Stimulated activated CD4-positive, alpha-beta T cell treated with anti-CD3 and anti-CD28 coated beads, TNF-alpha, amount 100 ng/mL, for 1 hour (primary cell): Measurements from ENCODE around the gene ATP6V1B1.

Experiments used
- DNase-seq, 3 donors: peaks; one replicate each; pipeline ENCODE4 v3.0.0-alpha.2; 2020; ENCODE audit warnings: low read depth in 3 of 3, low spot score in 1 of 3

ATP6V1B1 gene

GRCh38 chr2:70964596-70965386 is 29.1 kb downstream of the ATP6V1B1 start:
- DNase-seq: peak; percentile 58 to 81 (median 64)

GRCh38 chr2:70965506-70965905 is 29.8 kb downstream of the ATP6V1B1 start:
- DNase-seq: no peak

DNA sequence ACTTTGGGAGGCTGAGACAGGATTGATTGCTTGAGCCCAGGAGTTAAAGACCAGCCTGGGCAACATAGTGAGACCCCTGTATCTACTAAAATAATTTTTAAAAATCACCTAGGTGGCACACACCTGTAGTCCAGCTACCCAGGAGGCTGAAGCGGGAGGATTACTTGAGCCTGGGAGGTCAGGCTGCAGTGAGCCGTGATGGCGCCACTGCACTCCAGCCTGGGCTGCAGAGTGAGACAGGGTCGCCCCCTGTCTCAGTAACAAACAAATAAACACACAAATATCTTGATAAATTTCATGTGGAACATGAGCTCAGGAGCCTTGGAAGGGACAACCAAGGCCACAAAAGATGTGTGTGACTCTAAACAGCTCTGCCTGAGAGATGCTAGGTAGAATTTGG is 31.0 kb downstream of the ATP6V1B1 start:
- no peak for DNase-seq

DNA sequence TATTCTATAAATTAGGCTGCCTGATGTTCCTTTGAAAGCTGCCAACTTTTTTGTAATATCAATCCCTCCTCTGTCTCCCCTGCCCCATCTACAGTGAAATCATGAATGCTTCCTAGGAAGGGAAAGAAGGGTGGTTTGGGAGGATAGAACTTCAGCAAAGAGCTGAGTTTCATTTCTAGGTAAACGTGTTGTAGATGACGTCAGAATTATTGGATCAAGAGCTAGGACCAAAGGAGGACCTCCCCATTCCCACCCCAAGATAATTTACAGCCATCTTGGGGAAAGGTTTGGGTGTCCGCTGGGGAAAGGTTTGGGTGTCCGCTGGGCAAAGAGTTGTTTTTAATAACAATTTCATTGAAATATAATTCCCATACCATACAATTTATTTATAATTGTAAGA is 31.5 kb downstream of the ATP6V1B1 start:
- no peak for DNase-seq

DNA sequence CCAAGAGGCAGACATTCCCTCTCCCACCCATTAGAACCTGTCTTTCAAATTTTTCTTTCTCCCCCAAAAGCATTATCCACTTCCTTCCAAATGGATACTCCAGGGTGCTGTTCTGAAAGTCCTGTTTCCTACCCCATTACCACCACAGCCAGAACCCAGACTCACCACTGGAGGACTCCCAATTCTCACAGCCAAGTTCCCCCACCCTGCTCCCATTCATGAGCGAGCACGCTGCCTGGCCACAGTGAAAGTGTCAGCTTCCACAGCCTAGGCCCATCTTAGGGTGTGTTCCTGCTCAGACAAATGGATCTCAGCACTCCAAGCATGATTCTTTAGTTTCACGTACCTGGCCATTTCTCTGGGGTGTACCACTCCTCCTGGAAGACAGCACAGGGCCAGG is 38.9 kb downstream of the ATP6V1B1 start:
- DNase-seq: no peak

DNA sequence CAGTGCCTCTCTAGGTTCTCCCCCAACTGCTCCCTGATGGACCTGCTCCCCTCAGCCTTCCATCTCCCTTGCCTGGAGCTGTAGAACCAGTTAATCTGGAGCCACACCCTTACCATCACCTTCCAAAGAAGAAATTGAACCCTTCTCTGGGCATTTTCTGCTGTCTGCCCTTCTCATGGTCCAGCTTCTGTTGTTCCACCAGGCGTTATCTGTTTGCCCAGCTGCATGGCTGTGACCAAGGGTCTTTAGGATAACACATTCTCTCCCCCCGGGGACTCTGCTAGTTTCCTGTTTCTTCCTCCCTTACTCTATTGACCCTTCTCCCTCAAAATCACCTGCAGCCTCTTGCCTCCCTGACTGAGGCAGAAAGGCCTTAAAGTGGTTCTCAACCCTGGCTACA is 39.5 kb downstream of the ATP6V1B1 start:
- no peak for DNase-seq

DNA sequence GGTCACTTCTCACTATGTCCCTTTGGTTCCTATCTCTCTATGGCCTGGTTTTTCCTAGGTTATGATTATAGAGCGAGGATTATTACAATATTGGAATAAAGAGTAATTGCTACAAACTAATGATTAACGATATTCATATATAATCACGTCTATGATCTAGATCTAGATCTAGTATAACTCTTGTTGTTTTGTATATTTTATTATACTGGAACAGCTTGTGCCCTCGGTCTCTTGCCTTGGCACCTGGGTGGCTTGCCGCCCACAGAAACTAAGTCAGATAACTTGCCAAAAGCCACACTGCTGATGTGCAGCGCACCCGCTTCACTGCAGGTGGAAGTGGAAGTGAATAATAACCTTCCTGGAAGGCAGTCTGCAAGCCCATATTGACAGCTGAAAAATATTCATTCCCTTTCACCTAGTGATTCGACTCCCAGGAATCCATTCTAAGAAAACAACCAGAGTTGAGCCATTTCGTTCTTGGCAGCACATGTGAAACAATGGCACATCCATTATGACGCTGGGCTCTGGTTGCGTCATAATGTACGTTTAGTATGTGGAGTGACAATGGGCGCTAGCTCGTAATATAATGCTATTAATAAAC is 42.0 kb downstream of the ATP6V1B1 start:
- DNase-seq: no peak

DNA sequence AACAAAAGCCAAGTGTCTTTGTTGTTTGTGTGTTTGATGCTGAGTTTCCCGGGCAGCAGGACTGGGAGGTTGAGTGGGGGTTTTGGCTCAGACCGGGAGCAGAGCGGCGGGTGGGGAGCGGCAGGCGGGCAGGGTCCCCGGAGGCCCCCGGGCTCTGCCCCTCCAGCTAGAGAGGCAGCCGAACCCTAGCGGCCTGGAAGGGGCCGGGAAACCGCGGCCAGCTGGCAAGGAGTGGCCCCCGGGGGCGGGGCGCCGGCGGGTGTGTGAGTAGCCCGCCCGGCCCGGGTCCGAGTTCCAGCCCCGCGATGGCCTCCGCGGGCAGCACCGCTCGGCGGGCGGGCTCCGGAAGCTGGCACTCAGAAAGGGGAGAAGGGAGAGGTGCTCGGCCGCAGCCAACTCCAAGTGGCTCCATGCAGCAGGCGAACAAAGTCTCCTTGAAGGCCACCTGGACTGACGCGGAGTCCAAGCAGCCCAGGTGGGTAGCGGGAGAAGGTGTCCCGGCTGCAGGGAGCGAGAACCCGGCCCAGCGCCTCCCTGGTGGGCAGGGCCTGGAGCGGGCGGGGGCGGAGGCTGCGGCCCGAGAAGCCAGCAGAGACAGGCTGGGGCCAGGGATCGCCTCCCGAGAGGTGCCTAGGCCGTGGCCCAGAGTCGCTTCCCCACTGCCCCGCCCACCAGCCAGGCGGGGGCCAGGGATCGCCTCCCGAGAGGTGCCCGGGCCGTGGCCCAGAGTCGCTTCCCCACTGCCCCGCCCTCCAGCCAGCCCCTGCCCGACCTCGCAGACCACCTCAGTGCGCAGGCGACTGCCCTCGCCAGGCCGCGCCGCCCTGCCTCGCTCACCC is 42.9 kb downstream of the ATP6V1B1 start, which contains the start of gene ANKRD53:
Gene ANKRD53, plus strand, starts transcription at position 290 of the 839 bp plus-strand sequence. Its CDS starts 16 bp downstream, at position 306.
- DNase-seq: no peak

DNA sequence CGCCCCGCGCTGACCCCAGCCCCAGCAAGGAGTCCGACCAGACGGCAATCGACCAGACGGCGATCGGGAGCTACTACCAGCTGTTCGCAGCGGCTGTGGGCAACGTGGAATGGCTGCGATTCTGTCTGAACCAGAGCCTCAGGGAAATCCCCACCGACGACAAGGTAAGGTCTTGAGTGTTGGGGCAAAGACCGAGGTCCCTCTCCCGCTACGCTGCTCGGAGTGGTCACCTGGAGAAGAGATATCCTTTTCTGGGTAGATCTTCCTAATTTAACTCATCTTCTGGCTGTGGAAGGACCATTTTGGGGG is 43.4 kb downstream of the ATP6V1B1 start:
- no peak for DNase-seq

DNA sequence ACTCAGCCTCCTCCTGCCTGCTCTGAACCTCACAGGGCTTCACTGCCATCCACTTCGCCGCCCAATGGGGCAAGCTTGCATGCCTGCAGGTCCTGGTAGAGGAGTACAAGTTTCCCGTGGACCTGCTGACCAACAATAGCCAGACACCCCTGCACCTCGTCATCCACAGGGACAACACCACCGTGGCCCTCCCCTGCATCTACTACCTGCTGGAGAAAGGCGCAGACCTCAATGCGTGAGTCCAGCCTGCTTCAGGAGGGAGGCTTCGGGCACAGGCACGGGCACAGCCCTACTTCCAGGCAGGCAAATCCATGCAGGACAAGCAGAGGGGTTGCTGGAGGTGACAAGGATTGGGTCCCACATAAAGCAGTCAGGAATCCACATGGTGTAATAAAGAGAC is 43.9 kb downstream of the ATP6V1B1 start:
- no peak for DNase-seq

DNA sequence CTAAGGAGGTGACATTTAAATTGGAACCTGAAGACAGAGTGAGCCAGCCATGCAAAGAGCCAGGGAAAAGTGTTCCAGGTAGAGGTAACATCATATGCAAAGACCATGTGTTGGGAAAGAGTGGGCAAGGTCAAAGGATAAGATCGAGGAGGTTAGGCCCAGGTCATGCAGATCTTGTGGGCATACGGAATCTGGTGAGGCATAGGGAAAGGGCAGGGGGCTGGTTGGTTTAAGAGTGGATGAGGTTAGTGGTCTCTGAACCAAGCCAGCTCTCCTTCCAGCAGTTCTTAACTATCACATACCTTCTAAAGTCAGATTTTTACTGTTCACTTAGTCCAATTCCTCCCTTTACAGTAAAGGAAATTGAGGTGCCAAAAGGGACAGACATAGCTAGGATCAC is 45.7 kb downstream of the ATP6V1B1 start:
- no peak for DNase-seq

- no peak for DNase-seq
These were observed 46.4 kb downstream of the ATP6V1B1 start for GRCh38 chr2:70981866-70982810.

DNA sequence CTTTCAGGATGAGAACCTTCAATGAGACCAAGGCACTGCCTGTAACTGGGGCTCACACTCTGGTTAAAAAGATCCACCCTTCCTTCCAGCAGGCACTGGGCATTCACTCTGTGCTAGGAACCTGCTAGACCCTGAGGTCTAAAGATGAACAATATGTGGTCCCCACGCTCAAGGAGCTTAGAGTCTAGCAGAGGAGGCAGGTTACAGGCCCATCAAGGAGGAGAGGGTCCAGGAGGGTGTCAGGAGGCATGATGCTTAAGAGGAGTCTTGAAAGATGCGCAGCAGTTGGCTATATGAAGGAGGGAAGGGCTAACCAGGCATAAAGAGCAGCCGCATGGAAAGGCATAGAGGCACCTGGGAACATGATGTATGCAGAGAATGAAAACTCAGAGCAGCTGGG is 47.3 kb downstream of the ATP6V1B1 start:
- DNase-seq: no peak

DNA sequence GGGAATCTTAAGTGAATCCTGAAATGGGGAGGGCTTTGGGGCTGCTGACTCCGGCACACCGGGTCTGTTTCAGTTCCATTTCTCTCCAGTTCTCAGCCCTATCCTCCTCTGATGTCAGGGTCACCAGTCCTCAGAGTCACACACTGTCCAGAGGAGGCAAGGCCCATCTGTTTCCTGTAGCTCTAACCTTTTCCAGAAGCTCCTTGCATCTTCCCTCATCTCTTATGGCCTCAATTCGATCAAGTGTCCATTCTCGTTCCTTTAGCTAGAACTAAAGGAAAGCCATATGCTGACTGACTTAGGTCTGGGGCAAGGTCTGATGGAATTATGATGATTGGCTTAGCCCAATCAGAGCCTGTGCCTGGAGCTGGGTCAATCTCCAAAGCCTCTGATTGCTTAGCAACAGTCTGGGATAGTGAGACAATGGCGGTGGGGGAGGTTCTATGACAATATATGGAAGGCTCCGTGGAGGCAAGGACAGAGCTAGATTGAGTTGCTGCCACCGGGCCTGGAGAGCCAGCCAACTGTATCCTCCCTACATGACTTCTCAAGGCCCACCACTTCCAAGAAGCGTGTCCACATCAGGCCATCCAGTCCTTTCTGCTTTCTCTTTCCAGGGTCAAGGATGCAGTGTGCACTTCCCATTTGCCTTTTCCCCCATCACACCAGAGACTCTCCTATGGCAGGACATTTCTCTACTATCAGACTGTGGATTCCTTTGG is 48.0 kb downstream of the ATP6V1B1 start:
- no peak for DNase-seq

GRCh38 chr2:70984228-70984575 is 48.5 kb downstream of the ATP6V1B1 start:
- DNase-seq: no peak

DNA sequence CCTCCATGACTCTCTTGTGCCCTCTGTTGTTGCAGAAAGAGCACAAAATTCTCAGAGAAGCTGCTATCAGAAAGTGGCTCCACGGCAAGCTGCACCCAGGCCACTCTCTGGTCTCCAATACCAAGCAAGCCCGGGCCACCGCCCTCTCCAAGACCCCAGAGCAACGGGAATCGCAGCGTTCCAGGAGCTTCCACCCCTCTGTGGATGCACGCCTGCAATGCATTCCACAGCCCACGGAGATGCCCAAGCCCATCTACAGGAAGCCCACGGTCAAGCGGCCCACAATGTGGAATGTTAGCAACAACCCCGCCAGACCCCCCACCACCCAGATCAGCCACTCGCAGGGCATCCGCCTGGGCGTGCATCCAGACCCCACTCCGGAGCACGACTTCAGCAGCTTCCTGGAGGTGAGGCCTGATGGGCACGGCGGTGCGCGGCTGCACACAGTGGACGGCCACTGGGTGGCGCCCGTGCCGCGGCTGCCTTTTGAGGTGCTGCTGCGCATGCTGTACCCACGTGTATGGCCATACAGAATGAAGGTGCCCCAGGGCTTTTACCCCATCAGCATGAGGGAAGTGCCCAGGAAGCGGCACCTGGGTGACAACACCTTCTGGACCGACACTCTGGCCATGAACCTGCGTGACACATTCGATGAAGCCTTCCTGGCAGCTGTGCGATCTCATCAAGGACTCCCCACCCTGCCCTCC is 49.0 kb downstream of the ATP6V1B1 start:
- DNase-seq: peak; percentile 47 to 75 (median 58)

- DNase-seq: no peak
These were observed 49.6 kb downstream of the ATP6V1B1 start for GRCh38 chr2:70985283-70985688.

DNA sequence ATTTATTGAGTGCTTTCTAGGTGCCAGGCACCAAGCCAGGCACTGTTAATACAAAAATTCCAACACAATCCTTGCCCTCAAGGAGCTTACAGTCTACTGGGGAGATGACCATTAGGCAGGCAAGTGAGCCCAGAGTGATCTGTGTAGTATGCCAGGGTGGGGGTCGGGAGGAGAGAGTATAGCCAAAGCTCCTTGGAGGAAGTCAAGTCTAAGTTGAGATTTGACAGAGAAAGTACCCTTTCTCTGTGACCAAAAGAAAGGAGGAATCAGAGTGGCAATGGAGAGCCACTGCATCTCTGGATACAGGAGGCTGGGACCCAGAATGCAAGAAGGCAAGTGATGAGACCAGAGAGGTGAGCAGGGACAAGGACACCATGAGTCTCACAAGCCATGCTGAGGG is 50.3 kb downstream of the ATP6V1B1 start:
- DNase-seq: no peak

DNA sequence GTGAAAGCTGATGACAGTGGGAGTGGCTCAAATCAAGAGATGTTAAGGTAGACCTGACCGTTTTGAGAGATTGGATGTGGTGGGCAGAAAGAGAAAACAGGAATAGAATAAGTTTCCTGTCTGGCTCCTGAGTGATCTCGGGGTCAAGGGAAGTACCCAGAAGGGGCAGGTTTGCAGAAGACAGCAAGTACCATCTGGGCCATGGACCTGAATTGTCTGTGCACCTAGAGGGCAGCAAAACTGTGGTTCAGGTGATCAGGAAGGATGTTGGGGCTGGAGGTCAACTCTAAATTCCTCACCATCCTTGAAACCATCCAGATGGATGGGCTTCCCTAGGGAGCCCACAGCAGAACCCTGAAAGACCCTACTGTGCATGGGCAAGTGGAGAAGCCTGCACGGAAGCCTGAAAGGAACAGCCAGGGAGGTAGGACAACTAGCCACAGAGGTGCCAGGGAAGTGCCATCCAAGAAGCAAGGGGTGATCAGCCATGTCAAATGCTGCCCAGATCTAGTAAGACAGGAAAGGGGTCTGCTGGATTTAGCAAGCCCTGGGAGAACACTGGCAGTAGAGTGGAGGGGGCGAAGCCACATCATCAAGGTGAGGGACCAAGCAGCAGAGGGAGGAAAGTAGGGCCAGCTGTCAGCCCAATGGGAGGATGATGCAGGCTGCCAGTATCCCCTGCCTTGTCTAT is 50.9 kb downstream of the ATP6V1B1 start:
- no peak for DNase-seq
